DND-41 (cell line): ENCODE measurements around the gene ZDHHC23.

Experiments
- ATAC-seq: fragments of 200-7000 bp; cut with Tn5 transposase; 3 replicates; pipeline ENCODE4 v1.9.1; 2021; ENCODE audit warnings: low read depth; ENCODE audit not compliant: insufficient read depth
- DNase-seq: peaks from one replicate; pipeline ENCODE4 v3.0.0-alpha.2; 2020
- H2AFZ ChIP-seq: 2 replicates; pipeline ENCODE4 v1.6.0; 2012; ENCODE audit warnings: low read depth, low read length
- H3K27ac ChIP-seq: 2 replicates; pipeline ENCODE4 v1.5.1; 2012; ENCODE audit warnings: low read length, inconsistent platforms
- H3K27me3 ChIP-seq: fragments of 200-600 bp; sonication (generic); 2 replicates; pipeline ENCODE4 v1.6.0; 2012; ENCODE audit warnings: low read length, mild to moderate bottlenecking, inconsistent platforms; ENCODE audit not compliant: insufficient read depth, poor library complexity
- H3K36me3 ChIP-seq: 2 replicates; pipeline ENCODE4 v1.5.1; 2012; ENCODE audit warnings: low read length, inconsistent platforms; ENCODE audit not compliant: insufficient read depth
- H3K4me1 ChIP-seq: 2 replicates; pipeline ENCODE4 v1.5.1; 2012; ENCODE audit warnings: mild to moderate bottlenecking, low read length; ENCODE audit not compliant: insufficient read depth
- H3K4me2 ChIP-seq: 2 replicates; pipeline ENCODE4 v1.6.0; 2012; ENCODE audit warnings: mild to moderate bottlenecking, moderate library complexity, low read length, inconsistent platforms; ENCODE audit not compliant: insufficient read depth
- H3K4me3 ChIP-seq, 2 experiments: fragments of 200-600 bp in 1 of 2; shearing (Covaris generic) in 1 of 2; 2 replicates each; pipeline ENCODE4 v1.5.1; 2012 to 2016; ENCODE audit warnings: inconsistent platforms in 2 of 2, low read length in 2 of 2, mild to moderate bottlenecking in 2 of 2, low read depth in 1 of 2, moderate library complexity in 1 of 2
- H3K79me2 ChIP-seq: 2 replicates; pipeline ENCODE4 v1.6.0; 2012; ENCODE audit warnings: low read length, inconsistent platforms; ENCODE audit not compliant: insufficient read depth
- H3K9ac ChIP-seq: 2 replicates; pipeline ENCODE4 v1.6.0; 2012; ENCODE audit warnings: low read depth, mild to moderate bottlenecking, inconsistent platforms, low read length, moderate library complexity
- H3K9me3 ChIP-seq: 2 replicates; pipeline ENCODE4 v1.5.1; 2012; ENCODE audit warnings: low read length, moderate library complexity, mild to moderate bottlenecking, inconsistent platforms; ENCODE audit not compliant: insufficient read depth, severe bottlenecking
- H4K20me1 ChIP-seq: 2 replicates; pipeline ENCODE4 v1.6.0; 2012; ENCODE audit warnings: low read length; ENCODE audit not compliant: insufficient read depth
- EZH2 ChIP-seq: IDR thresholded peaks from 3 replicates; pipeline ENCODE4 v1.6.1; 2012; ENCODE audit warnings: borderline replicate concordance, low read depth, mild to moderate bottlenecking, moderate library complexity, low read length, inconsistent platforms; ENCODE audit not compliant: severe bottlenecking
- TF ChIP-seq, protein P1 (sequence below): IDR thresholded peaks from 2 replicates; pipeline ENCODE4 v1.5.1; 2012; ENCODE audit warnings: borderline replicate concordance, low read length, moderate library complexity, mild to moderate bottlenecking; ENCODE audit not compliant: poor library complexity, severe bottlenecking; ENCODE audit errors: extremely low read depth

The ZDHHC23 gene

DNA sequence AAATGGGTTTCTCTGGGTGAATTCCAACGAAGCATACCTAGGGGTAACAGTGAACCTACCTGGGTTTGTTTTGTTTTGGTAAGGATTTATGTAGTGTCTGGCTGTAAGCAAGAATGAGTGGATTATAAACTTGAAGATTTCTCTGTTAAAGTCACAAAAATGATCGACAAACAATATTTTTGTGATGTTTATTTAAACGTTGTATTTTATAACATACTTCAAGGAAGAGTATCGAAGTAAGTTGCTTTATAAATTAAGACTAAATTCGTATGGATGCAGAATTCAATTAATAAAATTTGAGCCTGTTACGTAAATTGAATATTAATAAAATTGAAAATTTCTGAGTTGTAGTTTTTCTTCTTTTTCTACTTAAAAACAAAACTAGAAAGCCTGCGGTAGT is 982 bp upstream of the ZDHHC23 start:
- Histone ChIP-seq H4K20me1 (peaks cover 3% of the 10 kb centered on the region; the same call in 1 of the 2 replicates), H3K27ac (no peak overlapping the region), H3K36me3 (no peaks in the 10 kb centered on the region), H3K4me3 (peak overlapping the region in 1 of 2 experiments; percentile 71; a peak in 2 of 4 replicates), H3K27me3 (peaks cover 4% of the 10 kb centered on the region), H3K9ac (peak overlapping the region; percentile 61; the same call in 1 of the 2 replicates), H3K79me2 (no peaks in the 10 kb centered on the region), H3K9me3 (no peaks in the 10 kb centered on the region), H3K4me1 (peaks cover 23% of the 10 kb centered on the region), H3K4me2 (peak overlapping the region; percentile 99; the same call in 1 of the 2 replicates), H2AFZ (peak overlapping the region; percentile 76)
- no peak for DNase-seq
- no peak for TF ChIP-seq EZH2
- TF ChIP-seq, protein P1, sequence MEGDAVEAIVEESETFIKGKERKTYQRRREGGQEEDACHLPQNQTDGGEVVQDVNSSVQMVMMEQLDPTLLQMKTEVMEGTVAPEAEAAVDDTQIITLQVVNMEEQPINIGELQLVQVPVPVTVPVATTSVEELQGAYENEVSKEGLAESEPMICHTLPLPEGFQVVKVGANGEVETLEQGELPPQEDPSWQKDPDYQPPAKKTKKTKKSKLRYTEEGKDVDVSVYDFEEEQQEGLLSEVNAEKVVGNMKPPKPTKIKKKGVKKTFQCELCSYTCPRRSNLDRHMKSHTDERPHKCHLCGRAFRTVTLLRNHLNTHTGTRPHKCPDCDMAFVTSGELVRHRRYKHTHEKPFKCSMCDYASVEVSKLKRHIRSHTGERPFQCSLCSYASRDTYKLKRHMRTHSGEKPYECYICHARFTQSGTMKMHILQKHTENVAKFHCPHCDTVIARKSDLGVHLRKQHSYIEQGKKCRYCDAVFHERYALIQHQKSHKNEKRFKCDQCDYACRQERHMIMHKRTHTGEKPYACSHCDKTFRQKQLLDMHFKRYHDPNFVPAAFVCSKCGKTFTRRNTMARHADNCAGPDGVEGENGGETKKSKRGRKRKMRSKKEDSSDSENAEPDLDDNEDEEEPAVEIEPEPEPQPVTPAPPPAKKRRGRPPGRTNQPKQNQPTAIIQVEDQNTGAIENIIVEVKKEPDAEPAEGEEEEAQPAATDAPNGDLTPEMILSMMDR: no peak
- no peak for ATAC-seq

DNA sequence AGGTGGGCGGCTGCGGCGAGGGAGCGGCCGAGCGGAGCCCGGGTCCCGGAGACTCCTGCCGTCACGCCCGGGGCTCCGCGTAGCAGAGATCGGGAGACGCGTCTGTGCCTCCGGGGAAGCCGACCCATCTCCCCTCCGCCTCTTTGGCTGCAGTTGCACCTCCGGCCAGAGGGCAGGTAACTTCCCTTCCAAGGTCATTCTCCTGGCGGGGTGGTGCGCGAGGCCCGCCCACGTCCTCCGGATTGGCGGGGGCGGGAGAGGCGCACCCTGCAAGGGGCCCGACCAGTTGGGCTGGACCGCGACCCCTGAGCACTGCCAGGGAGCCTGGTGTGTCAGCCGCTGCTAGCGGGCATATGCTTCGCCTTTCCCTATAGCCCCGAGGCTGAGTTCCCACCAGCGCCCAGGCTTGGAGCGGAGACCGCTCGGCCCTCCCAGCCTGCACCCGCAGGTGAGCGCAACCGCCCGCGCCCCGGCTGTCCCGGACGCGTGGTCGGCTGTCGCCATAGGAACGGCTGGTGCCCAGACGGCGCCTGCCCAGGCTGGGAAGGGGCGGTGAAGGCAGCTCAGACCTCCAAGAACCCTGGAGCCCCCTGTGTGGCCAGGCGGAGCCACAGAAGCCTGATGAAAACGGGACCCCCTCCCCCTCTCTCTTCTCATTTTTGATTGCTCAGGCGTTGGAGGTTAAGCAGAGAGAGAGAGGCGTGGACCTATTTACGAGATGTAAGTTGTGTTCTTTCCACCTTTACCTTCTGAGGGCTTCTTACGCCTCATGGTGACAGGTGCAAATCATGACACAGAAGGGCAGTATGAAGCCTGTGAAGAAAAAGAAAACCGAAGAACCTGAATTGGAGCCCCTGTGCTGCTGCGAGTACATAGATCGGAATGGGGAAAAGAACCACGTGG is 453 bp downstream of the ZDHHC23 start:
- DNase-seq (no peak), ATAC-seq (peak; percentile 64)
- Histone ChIP-seq H3K79me2 (no peaks in the 10 kb centered on the region), H3K4me2 (peak overlapping the region; percentile 99), H3K27me3 (peaks cover 4% of the 10 kb centered on the region), H2AFZ (peak overlapping the region; percentile 76), H3K9ac (peak overlapping the region; percentile 61), H3K36me3 (no peaks in the 10 kb centered on the region), H3K4me1 (peaks cover 23% of the 10 kb centered on the region), H3K4me3 (peak overlapping the region; percentile 23 to 71; a peak in 3 of 4 replicates), H3K27ac (no peak overlapping the region), H4K20me1 (peaks cover 3% of the 10 kb centered on the region; the same call in 1 of the 2 replicates), H3K9me3 (no peaks in the 10 kb centered on the region)
- TF ChIP-seq, protein P1: no peak
- no peak for TF ChIP-seq EZH2

DNA sequence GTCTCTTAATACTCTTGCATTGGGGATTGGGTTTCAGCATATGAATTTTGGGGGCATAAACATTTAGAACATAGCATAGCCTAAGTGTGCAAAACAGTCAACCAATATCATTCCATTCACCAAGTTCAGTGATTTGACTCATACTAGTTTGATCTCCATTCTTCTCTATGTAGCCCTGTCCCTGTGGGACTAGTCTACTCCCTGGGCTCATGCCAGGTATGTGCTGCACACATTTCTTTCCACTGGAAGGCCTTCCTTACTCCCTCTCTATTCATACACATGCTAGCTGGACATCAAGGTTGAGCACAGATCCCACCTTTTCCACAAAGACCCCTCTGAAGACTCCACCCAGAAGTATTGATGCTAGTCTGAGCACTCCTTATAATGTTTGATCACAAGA is 5.1 kb downstream of the ZDHHC23 start:
- Histone ChIP-seq H3K27ac (no peak overlapping the region), H3K4me1 (peaks cover 20% of the 10 kb centered on the region), H3K9me3 (no peaks in the 10 kb centered on the region), H3K79me2 (no peaks in the 10 kb centered on the region), H3K4me3 (no peak overlapping the region), H4K20me1 (peaks cover 3% of the 10 kb centered on the region; the same call in 1 of the 2 replicates), H3K4me2 (no peak overlapping the region), H2AFZ (no peak overlapping the region), H3K27me3 (peaks cover 4% of the 10 kb centered on the region), H3K9ac (no peak overlapping the region), H3K36me3 (no peaks in the 10 kb centered on the region)
- TF ChIP-seq, protein P1: no peak
- TF ChIP-seq EZH2: no peak
- DNase-seq (no peak), ATAC-seq (no peak)
